Gastroesophageal sphincter (tissue), 4 donors: ENCODE data around the gene LIPC. TPM values are rescaled to one million over a fixed set of nuclear protein-coding genes. Genes with fewer than 3 reads are reported as not detected.

Source experiments
- ATAC-seq: fragments of 150-250 bp; one replicate; pipeline ENCODE4 v1.9.1; 2016; ENCODE audit warnings: mild to moderate bottlenecking, moderate library complexity
- H3K27ac ChIP-seq, 4 donors: fragments of 200-600 bp; sonication (generic) in 3 of 4; 1 replicate in 3 of 4; 2 replicates in 1 of 4; pipeline ENCODE4 v1.5.1; 2016 to 2019
- H3K27me3 ChIP-seq: fragments of 200-600 bp; sonication (generic); one replicate; pipeline ENCODE4 v1.5.1; 2019
- H3K36me3 ChIP-seq, 2 donors: fragments of 200-600 bp; sonication (generic); one replicate each; pipeline ENCODE4 v1.5.1; 2019; ENCODE audit warnings: control low read depth in 1 of 2
- H3K4me1 ChIP-seq, 3 donors: fragments of 200-600 bp; sonication (generic); 1 replicate in 2 of 3; 2 replicates in 1 of 3; pipeline ENCODE4 v1.5.1; 2016 to 2019; ENCODE audit warnings: control low read depth in 2 of 3
- H3K4me3 ChIP-seq, 2 donors: fragments of 200-600 bp; sonication (generic); one replicate each; pipeline ENCODE4 v1.5.1; 2019; ENCODE audit warnings: mild to moderate bottlenecking in 1 of 2, moderate library complexity in 1 of 2
- H3K9me3 ChIP-seq, 3 donors: fragments of 200-600 bp; sonication (generic); one replicate each; pipeline ENCODE4 v1.5.1; 2017 to 2019; ENCODE audit warnings: control low read depth in 2 of 3
- CTCF ChIP-seq, 4 experiments: fragments of 200-600 bp in 2 of 4; fragments of 450-650 bp in 2 of 4; sonication (generic) in 1 of 4; IDR thresholded peaks; one replicate each; pipeline ENCODE4 v1.5.1; 2017 to 2019; ENCODE audit warnings: antibody characterized with exemption in 4 of 4, mild to moderate bottlenecking in 2 of 4, moderate library complexity in 2 of 4
- EP300 ChIP-seq: sonication (generic); formaldehyde crosslinking; IDR thresholded peaks from one replicate; pipeline ENCODE4 v1.6.1; 2017; ENCODE audit warnings: antibody characterized with exemption, mild to moderate bottlenecking
- POLR2A ChIP-seq, 2 donors: fragments of 450-650 bp; IDR thresholded peaks; one replicate each; pipeline ENCODE4 v1.6.1; 2017; ENCODE audit warnings: antibody characterized with exemption in 2 of 2, mild to moderate bottlenecking in 2 of 2, moderate library complexity in 1 of 2
- POLR2AphosphoS5 ChIP-seq: sonication (generic); formaldehyde crosslinking; IDR thresholded peaks from one replicate; pipeline ENCODE4 v1.6.1; 2017; ENCODE audit warnings: antibody characterized with exemption
- WGBS, 2 donors: methylation state at CpG; one replicate each; pipeline ENCODE4 v1.1.5; 2018; ENCODE audit warnings: low coverage in 1 of 2; 5-methylcytosine and 5-hydroxymethylcytosine counted together
- total RNA-seq, 4 donors: library from RNA; depleted of rRNA; stranded (reverse); fragments of >200 nt; gene quantifications; one replicate each; pipeline ENCODE4 v1.1.0, GENCODE V29; 2016

The LIPC gene
- total RNA-seq, 4 donors from 2014 or later, result 0.32 to 0.50 TPM; not detected in 2

GRCh38 chr15:58483376-58483775 is 51.6 kb downstream of the LIPC start:
- H3K27me3 ChIP-seq, result no peaks in the 10 kb centered on the region
- no peak for ATAC-seq
- H3K4me1 ChIP-seq, result no peaks in the 10 kb centered on the region
- no peak overlapping the region for H3K4me3 ChIP-seq
- 46 to 63% methylated on average over 2 to 3 of the region's 3 CpGs for WGBS, 2 donors
- no peaks in the 10 kb centered on the region for H3K9me3 ChIP-seq
- no peak overlapping the region for H3K27ac ChIP-seq
- no peak for TF ChIP-seq CTCF (IDR thresholded peaks at IDR 0.05)
- no peak for TF ChIP-seq POLR2A (IDR thresholded peaks at IDR 0.05)
- no peak for TF ChIP-seq EP300
- no peak for TF ChIP-seq POLR2AphosphoS5
- H3K36me3 ChIP-seq, result no peaks in the 10 kb centered on the region

- Histone ChIP-seq H3K36me3 (no peaks in the 10 kb centered on the region), H3K9me3 (peaks cover 0 to 10% (median 0%) of the 10 kb centered on the region in 3 donors), H3K4me1 (no peaks in the 10 kb centered on the region), H3K27me3 (no peaks in the 10 kb centered on the region), H3K4me3 (no peak overlapping the region), H3K27ac (no peak overlapping the region)
- WGBS, 2 donors, result 77 to 83% methylated on average over 10 to 12 of the region's 13 CpGs
- no peak for ATAC-seq
- TF ChIP-seq POLR2AphosphoS5 (no peak), CTCF (IDR thresholded peaks at IDR 0.05) (no peak), POLR2A (IDR thresholded peaks at IDR 0.05) (no peak), EP300 (no peak)
Observed at GRCh38 chr15:58484791-58485600, 53.2 kb downstream of the LIPC start.

- no peak for ATAC-seq
- no peak for TF ChIP-seq POLR2A (IDR thresholded peaks at IDR 0.05)
- no peak for TF ChIP-seq EP300
- H3K36me3 ChIP-seq, result no peaks in the 10 kb centered on the region
- peaks cover 0 to 10% (median 0%) of the 10 kb centered on the region in 3 donors for H3K9me3 ChIP-seq
- H3K4me1 ChIP-seq, result no peaks in the 10 kb centered on the region
- H3K4me3 ChIP-seq, result no peak overlapping the region
- H3K27ac ChIP-seq, result no peak overlapping the region
- 68 to 95% methylated on average over 2 of the region's 2 CpGs for WGBS, 2 donors
- no peaks in the 10 kb centered on the region for H3K27me3 ChIP-seq
Observed at GRCh38 chr15:58486062-58486461, 54.3 kb downstream of the LIPC start.

GRCh38 chr15:58486564-58486963 is 54.8 kb downstream of the LIPC start:
- H3K4me3 ChIP-seq, result no peak overlapping the region
- H3K4me1 ChIP-seq, result no peaks in the 10 kb centered on the region
- TF ChIP-seq POLR2AphosphoS5 (no peak), CTCF (IDR thresholded peaks at IDR 0.05) (no peak), EP300 (no peak), POLR2A (IDR thresholded peaks at IDR 0.05) (no peak)
- WGBS, 2 donors, result 88 to 97% methylated on average over 1 to 4 of the region's 6 CpGs
- ATAC-seq, result no peak
- H3K36me3 ChIP-seq, result no peaks in the 10 kb centered on the region
- no peak overlapping the region for H3K27ac ChIP-seq
- H3K9me3 ChIP-seq, result peaks cover 0 to 10% (median 0%) of the 10 kb centered on the region in 3 donors
- H3K27me3 ChIP-seq, result no peaks in the 10 kb centered on the region

GRCh38 chr15:58487041-58487723 is 55.4 kb downstream of the LIPC start:
- ATAC-seq, result no peak
- peaks cover 0 to 10% (median 0%) of the 10 kb centered on the region in 3 donors for H3K9me3 ChIP-seq

More at GRCh38 chr15:58487041-58487723, 55.4 kb downstream of the LIPC start:
- no peak overlapping the region for H3K4me3 ChIP-seq
- H3K36me3 ChIP-seq, result no peaks in the 10 kb centered on the region
- TF ChIP-seq POLR2A (IDR thresholded peaks at IDR 0.05) (no peak), CTCF (IDR thresholded peaks at IDR 0.05) (no peak), POLR2AphosphoS5 (no peak), EP300 (no peak)
- WGBS, 2 donors, result 76 to 78% methylated on average over 4 of the region's 4 CpGs
- H3K4me1 ChIP-seq, result no peaks in the 10 kb centered on the region
- H3K27me3 ChIP-seq, result no peaks in the 10 kb centered on the region
- H3K27ac ChIP-seq, result no peak overlapping the region
